Measurements from ENCODE around the gene AP5Z1. TPM values are rescaled to one million over a fixed set of nuclear protein-coding genes. Genes with fewer than 3 reads are reported as not detected.

AP5Z1 gene
- total and polyA plus RNA-seq, 2 donors (not counting 1 experiment from before 2014, with no cell fraction given): 11.1 to 32.2 TPM

DNA sequence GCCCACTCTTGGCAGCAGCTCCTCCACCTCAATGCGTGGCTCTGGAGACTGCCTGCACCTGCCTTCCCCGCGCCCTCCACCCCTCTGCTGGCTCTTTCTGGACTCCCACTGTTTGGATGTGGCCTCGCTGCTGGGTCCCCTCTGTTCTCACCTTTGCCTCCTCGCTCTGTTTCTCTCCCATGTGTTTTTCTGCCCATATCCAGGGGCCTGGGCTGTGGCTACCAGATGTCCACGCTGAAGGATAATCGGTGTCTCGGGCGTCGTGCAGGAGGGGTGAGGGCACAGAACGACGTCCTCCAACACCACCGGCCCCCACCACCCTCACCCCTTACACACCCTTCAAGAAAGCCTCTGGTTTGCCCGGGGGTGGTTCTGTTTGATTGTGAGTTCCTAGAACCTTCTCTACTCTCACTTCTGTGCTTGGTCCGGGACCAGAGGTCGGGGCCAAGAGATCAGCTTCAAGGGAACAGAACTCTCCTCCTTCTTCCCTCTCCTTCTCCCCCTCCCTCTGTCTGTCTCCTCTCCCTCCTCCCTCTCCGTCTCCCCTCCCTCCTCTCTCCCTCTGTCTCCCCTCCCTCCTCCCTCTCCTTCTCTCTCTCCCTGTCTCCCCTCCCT is 31.7 kb downstream of the AP5Z1 start:
- H3K79me2 ChIP-seq (ENCODE audit: control insufficient read depth, insufficient read depth, low read length): no peaks in the 10 kb centered on the region
- H3K27me3 ChIP-seq (ENCODE audit: control insufficient read depth, insufficient read depth, low read length): peaks cover 5% of the 10 kb centered on the region
- no peak overlapping the region for H3K4me3 ChIP-seq (replicated peaks in 1 of 4; ENCODE audit: control extremely low read depth in 1 of 4, insufficient read depth in 1 of 4, low read depth in 3 of 4, low read length in 4 of 4)
- H3K27ac ChIP-seq (ENCODE audit: insufficient read depth, low read length): no peak overlapping the region
- DNase-seq (ENCODE audit: low read depth in 2 of 2): no peak
- H3K9me3 ChIP-seq (ENCODE audit: control insufficient read depth, insufficient read depth, low read depth, low read length): no peaks in the 10 kb centered on the region
- H4K20me1 ChIP-seq (ENCODE audit: control insufficient read depth, extremely low read depth, insufficient read depth, low read length): no peaks in the 10 kb centered on the region
- H3K4me2 ChIP-seq (ENCODE audit: extremely low read depth, insufficient read depth, low read length): no peak overlapping the region
- TF ChIP-seq EZH2 (IDR thresholded peaks at IDR 0.05; ENCODE audit: low read length, missing control alignments): no peak
- TF ChIP-seq, protein P1, sequence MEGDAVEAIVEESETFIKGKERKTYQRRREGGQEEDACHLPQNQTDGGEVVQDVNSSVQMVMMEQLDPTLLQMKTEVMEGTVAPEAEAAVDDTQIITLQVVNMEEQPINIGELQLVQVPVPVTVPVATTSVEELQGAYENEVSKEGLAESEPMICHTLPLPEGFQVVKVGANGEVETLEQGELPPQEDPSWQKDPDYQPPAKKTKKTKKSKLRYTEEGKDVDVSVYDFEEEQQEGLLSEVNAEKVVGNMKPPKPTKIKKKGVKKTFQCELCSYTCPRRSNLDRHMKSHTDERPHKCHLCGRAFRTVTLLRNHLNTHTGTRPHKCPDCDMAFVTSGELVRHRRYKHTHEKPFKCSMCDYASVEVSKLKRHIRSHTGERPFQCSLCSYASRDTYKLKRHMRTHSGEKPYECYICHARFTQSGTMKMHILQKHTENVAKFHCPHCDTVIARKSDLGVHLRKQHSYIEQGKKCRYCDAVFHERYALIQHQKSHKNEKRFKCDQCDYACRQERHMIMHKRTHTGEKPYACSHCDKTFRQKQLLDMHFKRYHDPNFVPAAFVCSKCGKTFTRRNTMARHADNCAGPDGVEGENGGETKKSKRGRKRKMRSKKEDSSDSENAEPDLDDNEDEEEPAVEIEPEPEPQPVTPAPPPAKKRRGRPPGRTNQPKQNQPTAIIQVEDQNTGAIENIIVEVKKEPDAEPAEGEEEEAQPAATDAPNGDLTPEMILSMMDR (conservative IDR thresholded peaks at IDR 0.05 in 1 of 2, IDR thresholded peaks at IDR 0.05 in 1 of 2; ENCODE audit: low read depth in 1 of 2, low read length in 2 of 2): no peak
- H3K9ac ChIP-seq (ENCODE audit: insufficient read depth, low read length): no peak overlapping the region
- H2AFZ ChIP-seq (ENCODE audit: low read length): no peak overlapping the region
- H3K4me1 ChIP-seq (ENCODE audit: control insufficient read depth, extremely low read depth, insufficient read depth, low read length): no peaks in the 10 kb centered on the region
- no peaks in the 10 kb centered on the region for H3K36me3 ChIP-seq (ENCODE audit: control insufficient read depth, insufficient read depth, low read length)

DNA sequence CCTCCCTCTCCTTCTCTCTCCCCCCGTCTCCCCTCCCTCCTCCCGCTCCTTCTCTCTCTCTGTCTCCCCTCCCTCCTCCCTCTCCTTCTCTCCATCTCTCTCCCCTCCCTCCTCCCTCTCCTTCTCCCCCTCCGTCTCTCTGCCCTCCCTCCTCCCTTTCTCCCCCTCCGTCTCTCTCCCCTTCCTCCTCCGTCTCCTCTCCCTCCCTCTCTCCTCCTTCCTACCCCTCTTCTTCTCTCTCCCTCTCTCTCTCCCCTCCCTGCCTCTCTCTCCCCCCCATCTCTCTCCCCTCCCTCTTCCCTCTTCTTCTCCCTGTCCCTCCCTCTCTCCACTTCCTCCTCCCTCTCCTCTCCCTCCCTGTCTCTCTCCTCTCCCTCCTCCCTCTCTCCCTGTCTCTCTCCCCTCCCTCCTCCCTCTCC is 32.2 kb downstream of the AP5Z1 start:
- H3K27me3 ChIP-seq (ENCODE audit: control insufficient read depth, insufficient read depth, low read length): peaks cover 5% of the 10 kb centered on the region
- no peak overlapping the region for H3K4me2 ChIP-seq (ENCODE audit: extremely low read depth, insufficient read depth, low read length)
- H3K79me2 ChIP-seq (ENCODE audit: control insufficient read depth, insufficient read depth, low read length): no peaks in the 10 kb centered on the region
- H3K9me3 ChIP-seq (ENCODE audit: control insufficient read depth, insufficient read depth, low read depth, low read length): no peaks in the 10 kb centered on the region
- no peaks in the 10 kb centered on the region for H3K36me3 ChIP-seq (ENCODE audit: control insufficient read depth, insufficient read depth, low read length)
- no peaks in the 10 kb centered on the region for H4K20me1 ChIP-seq (ENCODE audit: control insufficient read depth, extremely low read depth, insufficient read depth, low read length)
- DNase-seq (ENCODE audit: low read depth in 2 of 2): no peak
- H3K4me1 ChIP-seq (ENCODE audit: control insufficient read depth, extremely low read depth, insufficient read depth, low read length): no peaks in the 10 kb centered on the region
- TF ChIP-seq, protein P1 (conservative IDR thresholded peaks at IDR 0.05 in 1 of 2, IDR thresholded peaks at IDR 0.05 in 1 of 2; ENCODE audit: low read depth in 1 of 2, low read length in 2 of 2): no peak
- TF ChIP-seq EZH2 (IDR thresholded peaks at IDR 0.05; ENCODE audit: low read length, missing control alignments): no peak
- H3K9ac ChIP-seq (ENCODE audit: insufficient read depth, low read length): no peak overlapping the region
- H2AFZ ChIP-seq (ENCODE audit: low read length): no peak overlapping the region
- no peak overlapping the region for H3K4me3 ChIP-seq (replicated peaks in 1 of 4; ENCODE audit: control extremely low read depth in 1 of 4, insufficient read depth in 1 of 4, low read depth in 3 of 4, low read length in 4 of 4)
- H3K27ac ChIP-seq (ENCODE audit: insufficient read depth, low read length): no peak overlapping the region

DNA sequence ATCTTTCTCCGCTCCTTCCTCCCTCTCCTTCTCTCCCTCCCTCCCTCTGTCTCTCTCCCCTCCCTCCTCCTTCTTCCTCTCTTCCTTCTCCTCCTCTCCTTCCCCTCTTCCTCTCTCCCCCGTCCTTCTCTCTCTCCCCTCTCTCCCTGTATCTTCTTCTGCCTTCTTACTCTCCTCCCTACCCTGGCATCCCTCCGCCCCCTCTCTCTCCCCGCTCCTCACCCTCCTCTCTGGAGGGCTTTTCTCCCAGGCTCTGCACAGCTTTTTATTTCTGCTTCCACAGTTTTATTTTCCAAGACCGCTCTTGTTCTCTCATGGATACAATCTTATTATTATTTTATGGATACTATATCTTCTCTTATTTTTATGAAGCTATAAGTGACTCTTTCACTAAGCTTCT is 32.6 kb downstream of the AP5Z1 start:
- Histone ChIP-seq H2AFZ (ENCODE audit: low read length) (no peak overlapping the region), H3K4me1 (ENCODE audit: control insufficient read depth, extremely low read depth, insufficient read depth, low read length) (no peaks in the 10 kb centered on the region), H3K9ac (ENCODE audit: insufficient read depth, low read length) (no peak overlapping the region), H3K4me3 (replicated peaks in 1 of 4; ENCODE audit: control extremely low read depth in 1 of 4, insufficient read depth in 1 of 4, low read depth in 3 of 4, low read length in 4 of 4) (no peak overlapping the region), H4K20me1 (ENCODE audit: control insufficient read depth, extremely low read depth, insufficient read depth, low read length) (no peaks in the 10 kb centered on the region), H3K36me3 (ENCODE audit: control insufficient read depth, insufficient read depth, low read length) (no peaks in the 10 kb centered on the region), H3K27ac (ENCODE audit: insufficient read depth, low read length) (no peak overlapping the region), H3K9me3 (ENCODE audit: control insufficient read depth, insufficient read depth, low read depth, low read length) (no peaks in the 10 kb centered on the region), H3K4me2 (ENCODE audit: extremely low read depth, insufficient read depth, low read length) (no peak overlapping the region), H3K79me2 (ENCODE audit: control insufficient read depth, insufficient read depth, low read length) (no peaks in the 10 kb centered on the region), H3K27me3 (ENCODE audit: control insufficient read depth, insufficient read depth, low read length) (peaks cover 5% of the 10 kb centered on the region)
- TF ChIP-seq EZH2 (IDR thresholded peaks at IDR 0.05; ENCODE audit: low read length, missing control alignments): no peak
- TF ChIP-seq, protein P1 (conservative IDR thresholded peaks at IDR 0.05 in 1 of 2, IDR thresholded peaks at IDR 0.05 in 1 of 2; ENCODE audit: low read depth in 1 of 2, low read length in 2 of 2): no peak
- no peak for DNase-seq (ENCODE audit: low read depth in 2 of 2)
